Stimulated activated CD4-positive, alpha-beta T cell treated with anti-CD3 and anti-CD28 coated beads, Interleukin-2, amount 100 ng/mL, for 4 hours (primary cell): ENCODE results near the gene IGF2BP1.
"Not testable (repeated sequence)": the region's sequence is repeated elsewhere in the genome, so short reads cannot be mapped to it uniquely, and the experiment has no call there.

Source experiments
- DNase-seq: peaks from one replicate; pipeline ENCODE4 v3.0.0-alpha.2; 2020; ENCODE audit warnings: low read depth

IGF2BP1 gene

DNA sequence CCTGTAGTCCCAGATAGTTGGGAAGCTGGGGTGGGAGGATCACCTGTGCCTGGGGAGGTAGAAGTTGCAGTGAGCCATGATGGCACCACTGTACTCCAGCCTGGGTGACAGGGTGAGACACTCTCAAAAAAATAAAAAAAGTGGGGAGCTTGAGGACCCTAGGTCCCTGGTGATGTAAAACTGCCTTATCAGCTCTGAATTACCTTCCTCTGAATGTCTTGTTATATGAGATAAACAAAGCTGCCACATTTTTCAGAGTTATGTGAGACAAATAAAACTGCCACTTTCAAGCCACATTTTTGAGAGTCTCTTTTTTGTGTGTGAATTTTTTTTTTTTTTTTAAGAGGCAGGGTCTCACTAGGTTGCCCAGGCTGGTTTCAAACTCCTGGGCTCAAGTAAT is 103.4 kb downstream of the IGF2BP1 start:
- no peak for DNase-seq

GRCh38 chr17:49101054-49101534 is 103.9 kb downstream of the IGF2BP1 start:
- DNase-seq = no peak

DNA sequence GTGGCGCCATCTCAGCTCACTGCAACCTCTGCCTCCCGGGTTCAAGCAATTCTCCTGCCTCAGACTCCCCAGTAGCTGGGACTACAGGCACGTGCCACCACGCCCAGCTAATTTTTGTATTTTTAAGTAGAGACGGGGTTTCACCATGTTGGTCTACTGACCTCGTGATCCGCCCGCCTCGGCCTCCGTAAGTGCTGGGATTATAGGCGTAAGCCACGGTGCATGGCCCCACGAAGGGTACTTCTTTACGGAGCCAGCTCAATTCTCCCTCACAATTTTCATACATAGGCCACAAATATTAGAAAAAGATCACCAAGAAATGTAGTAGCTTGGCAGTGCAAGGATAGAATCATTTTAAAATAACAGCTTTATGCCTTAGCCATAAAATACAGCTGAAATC is 106.2 kb downstream of the IGF2BP1 start:
- not testable (repeated sequence) for DNase-seq

DNA sequence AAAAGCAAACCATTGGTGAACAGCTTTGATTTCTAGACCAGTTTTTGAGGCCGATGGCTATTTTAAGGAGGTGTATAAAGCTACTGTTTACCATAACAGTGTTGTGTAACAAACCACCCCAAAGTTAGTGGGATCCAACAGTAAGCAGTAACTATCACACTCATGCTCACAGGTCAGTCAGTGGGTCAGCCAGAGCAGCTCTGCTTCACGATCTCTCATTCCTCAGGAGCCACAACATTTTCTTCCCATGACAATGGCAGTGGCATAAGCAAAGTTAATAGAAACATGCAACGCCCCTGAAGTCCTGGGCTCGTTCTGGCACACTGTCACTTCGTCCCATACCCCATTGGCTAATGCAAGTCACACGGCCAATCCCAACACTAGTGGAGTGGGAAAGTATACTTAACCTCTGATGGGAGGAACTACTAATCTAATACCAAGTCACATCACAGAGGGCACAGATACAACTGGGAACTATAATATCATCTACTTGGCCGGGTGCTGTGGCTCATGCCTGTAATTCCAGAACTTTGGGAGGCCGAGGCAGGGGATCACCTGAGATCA is 107.4 kb downstream of the IGF2BP1 start:
- no peak for DNase-seq
